HEK293 (cell line): ENCODE data around the gene SYCP2.

Experiments
- ZNF157 ChIP-seq: fragments of 450-650 bp; formaldehyde crosslinking; IDR thresholded peaks from 2 replicates; pipeline ENCODE4 v1.5.1; 2016; ENCODE audit warnings: missing biosample characterization, missing genetic modification characterization
- ZNF16 ChIP-seq: fragments of 450-650 bp; formaldehyde crosslinking; IDR thresholded peaks from 2 replicates; pipeline ENCODE4 v1.5.1; 2016; ENCODE audit warnings: low read depth, missing biosample characterization, missing genetic modification characterization
- ZNF24 ChIP-seq: fragments of 450-650 bp; formaldehyde crosslinking; IDR thresholded peaks from 2 replicates; pipeline ENCODE4 v1.5.1; 2016; ENCODE audit warnings: missing biosample characterization, missing genetic modification characterization
- ZNF416 ChIP-seq: fragments of 450-650 bp; formaldehyde crosslinking; IDR thresholded peaks from 2 replicates; pipeline ENCODE4 v1.5.1; 2016; ENCODE audit warnings: missing biosample characterization, missing genetic modification characterization
- ZNF660 ChIP-seq: fragments of 450-650 bp; IDR thresholded peaks from 2 replicates; pipeline ENCODE4 v1.5.1; 2018; ENCODE audit warnings: missing biosample characterization, mild to moderate bottlenecking, missing genetic modification characterization
- ZSCAN30 ChIP-seq: fragments of 450-650 bp; IDR thresholded peaks from 2 replicates; pipeline ENCODE4 v1.5.1; 2018; ENCODE audit warnings: missing biosample characterization, mild to moderate bottlenecking, missing genetic modification characterization, moderate library complexity
- TF ChIP-seq, protein P1 (sequence below): fragments of 450-650 bp; formaldehyde crosslinking; IDR thresholded peaks from 2 replicates; pipeline ENCODE4 v1.5.1; 2016; ENCODE audit warnings: missing biosample characterization, missing genetic modification characterization
- TF ChIP-seq, protein P2 (sequence below): fragments of 450-650 bp; formaldehyde crosslinking; IDR thresholded peaks from 2 replicates; pipeline ENCODE4 v1.5.1; 2016; ENCODE audit warnings: missing biosample characterization, missing genetic modification characterization

DNA sequence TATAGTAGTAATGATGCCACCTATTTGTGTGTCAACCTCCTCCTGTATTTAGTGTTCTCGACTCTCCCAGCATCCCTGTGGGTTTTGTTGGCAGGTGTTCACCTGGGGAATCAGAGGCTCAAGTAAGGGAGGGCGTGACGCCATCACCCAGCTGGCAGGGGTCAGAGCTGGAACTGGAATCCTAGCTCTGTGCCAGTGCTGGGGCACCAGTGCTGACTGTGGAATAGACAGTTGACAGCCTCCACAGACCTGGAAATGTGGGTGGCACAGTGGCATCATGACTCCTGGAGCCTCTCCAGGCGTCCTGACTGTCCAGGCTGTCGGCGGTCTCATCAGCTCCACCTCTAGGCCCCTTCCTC lies 102.8 kb downstream of the SYCP2 start:
- no peak for TF ChIP-seq ZNF416 (tag by site-specific recombination)
- no peak for TF ChIP-seq ZNF157 (tag by site-specific recombination)
- TF ChIP-seq ZNF660 (tag by site-specific recombination), result no peak
- TF ChIP-seq, protein P1, sequence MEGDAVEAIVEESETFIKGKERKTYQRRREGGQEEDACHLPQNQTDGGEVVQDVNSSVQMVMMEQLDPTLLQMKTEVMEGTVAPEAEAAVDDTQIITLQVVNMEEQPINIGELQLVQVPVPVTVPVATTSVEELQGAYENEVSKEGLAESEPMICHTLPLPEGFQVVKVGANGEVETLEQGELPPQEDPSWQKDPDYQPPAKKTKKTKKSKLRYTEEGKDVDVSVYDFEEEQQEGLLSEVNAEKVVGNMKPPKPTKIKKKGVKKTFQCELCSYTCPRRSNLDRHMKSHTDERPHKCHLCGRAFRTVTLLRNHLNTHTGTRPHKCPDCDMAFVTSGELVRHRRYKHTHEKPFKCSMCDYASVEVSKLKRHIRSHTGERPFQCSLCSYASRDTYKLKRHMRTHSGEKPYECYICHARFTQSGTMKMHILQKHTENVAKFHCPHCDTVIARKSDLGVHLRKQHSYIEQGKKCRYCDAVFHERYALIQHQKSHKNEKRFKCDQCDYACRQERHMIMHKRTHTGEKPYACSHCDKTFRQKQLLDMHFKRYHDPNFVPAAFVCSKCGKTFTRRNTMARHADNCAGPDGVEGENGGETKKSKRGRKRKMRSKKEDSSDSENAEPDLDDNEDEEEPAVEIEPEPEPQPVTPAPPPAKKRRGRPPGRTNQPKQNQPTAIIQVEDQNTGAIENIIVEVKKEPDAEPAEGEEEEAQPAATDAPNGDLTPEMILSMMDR (tag by site-specific recombination), result no peak
- no peak for TF ChIP-seq ZSCAN30 (tag by site-specific recombination)
- TF ChIP-seq ZNF24 (tag by site-specific recombination), result no peak
- TF ChIP-seq, protein P2, sequence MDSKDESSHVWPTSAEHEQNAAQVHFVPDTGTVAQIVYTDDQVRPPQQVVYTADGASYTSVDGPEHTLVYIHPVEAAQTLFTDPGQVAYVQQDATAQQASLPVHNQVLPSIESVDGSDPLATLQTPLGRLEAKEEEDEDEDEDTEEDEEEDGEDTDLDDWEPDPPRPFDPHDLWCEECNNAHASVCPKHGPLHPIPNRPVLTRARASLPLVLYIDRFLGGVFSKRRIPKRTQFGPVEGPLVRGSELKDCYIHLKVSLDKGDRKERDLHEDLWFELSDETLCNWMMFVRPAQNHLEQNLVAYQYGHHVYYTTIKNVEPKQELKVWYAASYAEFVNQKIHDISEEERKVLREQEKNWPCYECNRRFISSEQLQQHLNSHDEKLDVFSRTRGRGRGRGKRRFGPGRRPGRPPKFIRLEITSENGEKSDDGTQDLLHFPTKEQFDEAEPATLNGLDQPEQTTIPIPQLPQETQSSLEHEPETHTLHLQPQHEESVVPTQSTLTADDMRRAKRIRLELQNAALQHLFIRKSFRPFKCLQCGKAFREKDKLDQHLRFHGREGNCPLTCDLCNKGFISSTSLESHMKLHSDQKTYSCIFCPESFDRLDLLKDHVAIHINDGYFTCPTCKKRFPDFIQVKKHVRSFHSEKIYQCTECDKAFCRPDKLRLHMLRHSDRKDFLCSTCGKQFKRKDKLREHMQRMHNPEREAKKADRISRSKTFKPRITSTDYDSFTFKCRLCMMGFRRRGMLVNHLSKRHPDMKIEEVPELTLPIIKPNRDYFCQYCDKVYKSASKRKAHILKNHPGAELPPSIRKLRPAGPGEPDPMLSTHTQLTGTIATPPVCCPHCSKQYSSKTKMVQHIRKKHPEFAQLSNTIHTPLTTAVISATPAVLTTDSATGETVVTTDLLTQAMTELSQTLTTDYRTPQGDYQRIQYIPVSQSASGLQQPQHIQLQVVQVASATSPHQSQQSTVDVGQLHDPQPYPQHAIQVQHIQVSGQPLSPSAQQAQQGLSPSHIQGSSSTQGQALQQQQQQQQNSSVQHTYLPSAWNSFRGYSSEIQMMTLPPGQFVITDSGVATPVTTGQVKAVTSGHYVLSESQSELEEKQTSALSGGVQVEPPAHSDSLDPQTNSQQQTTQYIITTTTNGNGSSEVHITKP (tag by site-specific recombination), result no peak
- no peak for TF ChIP-seq ZNF16 (tag by site-specific recombination)
